SH-SY5Y (cell line): ENCODE measurements around the gene MED29.

Source experiments
- GATA2 ChIP-seq: IDR thresholded peaks from 2 replicates; pipeline ENCODE4 v1.6.1; 2011; ENCODE audit warnings: mild to moderate bottlenecking, low read depth, low read length
- GATA3 ChIP-seq: IDR thresholded peaks from 2 replicates; pipeline ENCODE4 v1.6.1; 2011; ENCODE audit warnings: low read depth, mild to moderate bottlenecking, low read length, moderate library complexity

- TF ChIP-seq GATA2 (no peak), GATA3 (no peak)
Observed at GRCh38 chr19:39413272-39413910, 22.2 kb downstream of the MED29 start.
